HepG2 (cell line): ENCODE data around the gene ZCCHC12. TPM values are rescaled to one million over a fixed set of nuclear protein-coding genes. Genes with fewer than 3 reads are reported as not detected.

Experiments
- FOXA1 ChIP-seq, 2 experiments: fragments of 450-650 bp in 1 of 2; sonication (generic) in 1 of 2; formaldehyde crosslinking in 1 of 2; IDR thresholded peaks; 2 replicates each; pipeline versions ENCODE4 v1.4.0 to v1.6.1; 2016 to 2020; ENCODE audit warnings: missing genetic modification reagents in 1 of 2
- HOXA5 ChIP-seq: sonication (generic); formaldehyde crosslinking; IDR thresholded peaks from 2 replicates; pipeline ENCODE4 v1.4.0; 2020; ENCODE audit warnings: missing genetic modification reagents
- SIN3A ChIP-seq: IDR thresholded peaks from 2 replicates; pipeline ENCODE4 v1.6.1; 2011; ENCODE audit warnings: low read depth, mild to moderate bottlenecking, control low read depth, low read length, borderline replicate concordance
- SRSF9 ChIP-seq: fragments of 200-400 bp; formaldehyde crosslinking; IDR thresholded peaks from 2 replicates; pipeline ENCODE4 v1.6.1; 2018; ENCODE audit warnings: borderline replicate concordance, mild to moderate bottlenecking, low read depth, low read length; ENCODE audit not compliant: insufficient read depth, poor library complexity, severe bottlenecking
- THAP11 ChIP-seq: IDR thresholded peaks from 2 replicates; pipeline ENCODE4 v1.6.1; 2016; ENCODE audit warnings: missing biosample characterization, missing genetic modification reagents
- TIGD3 ChIP-seq: sonication (generic); formaldehyde crosslinking; IDR thresholded peaks from 2 replicates; pipeline ENCODE4 v1.5.1; 2020; ENCODE audit warnings: mild to moderate bottlenecking, missing genetic modification reagents, borderline replicate concordance
- ZBTB43 ChIP-seq: sonication (generic); formaldehyde crosslinking; conservative IDR thresholded peaks from 2 replicates; pipeline ENCODE4 v1.4.0; 2020; ENCODE audit warnings: missing genetic modification reagents
- ZFX ChIP-seq: sonication (generic); formaldehyde crosslinking; IDR thresholded peaks from 2 replicates; pipeline ENCODE4 v1.4.0; 2020; ENCODE audit warnings: mild to moderate bottlenecking, low read depth, missing genetic modification reagents, moderate library complexity
- ZFYVE20 ChIP-seq: sonication (generic); formaldehyde crosslinking; IDR thresholded peaks from 2 replicates; pipeline ENCODE4 v1.8.0; 2023; ENCODE audit warnings: low read depth, mild to moderate bottlenecking, moderate library complexity, missing genetic modification reagents, borderline replicate concordance
- ZNF337 ChIP-seq: sonication (generic); formaldehyde crosslinking; IDR thresholded peaks from 2 replicates; pipeline ENCODE4 v1.5.1; 2020; ENCODE audit warnings: missing genetic modification reagents, low read depth, mild to moderate bottlenecking, borderline replicate concordance
- ZNF570 ChIP-seq: sonication (generic); formaldehyde crosslinking; IDR thresholded peaks from 2 replicates; pipeline ENCODE4 v1.4.0; 2020; ENCODE audit warnings: mild to moderate bottlenecking, missing genetic modification reagents, borderline replicate concordance
- polyA plus RNA-seq, 8 experiments: library from polyadenylated mRNA; depleted of rRNA in 3 of 8; stranded (reverse) in 7 of 8; unstranded in 1 of 8; fragments of >200 nt; fragmentation: Illumina TruSeq in 4 of 8; extraction: Trizol in 4 of 8; gene quantifications; 2 replicates each; pipeline versions ENCODE4 v1.2.1 to v1.2.3, GENCODE V29; 2011 to 2016; ENCODE audit warnings: low read depth in 4 of 8, missing spikeins in 1 of 8, mixed read lengths in 1 of 8; ENCODE audit not compliant: insufficient read depth in 1 of 8
- total RNA-seq, 5 experiments: library from RNA; depleted of rRNA; stranded (reverse); fragments of >200 nt; fragmentation: Illumina TruSeq; extraction: Trizol; gene quantifications; 2 replicates each; pipeline ENCODE4 v1.2.3, GENCODE V29; 2016; ENCODE audit warnings: low read depth in 1 of 5
- TF ChIP-seq, protein P1 (sequence below): sonication (generic); formaldehyde crosslinking; IDR thresholded peaks from 2 replicates; pipeline ENCODE4 v1.9.0; 2021; ENCODE audit warnings: missing genetic modification reagents, borderline replicate concordance
- TF ChIP-seq, protein P2 (sequence below): sonication (generic); formaldehyde crosslinking; IDR thresholded peaks from one replicate; pipeline ENCODE4 v1.5.1; 2020; ENCODE audit warnings: mild to moderate bottlenecking, missing genetic modification reagents; ENCODE audit errors: not compliant biosample characterization

ZCCHC12 gene
- total and polyA plus RNA-seq, 2 of the 13 experiments (the other 11 are each of a cell fraction or from before 2014, with no cell fraction given): 0.05 to 0.20 TPM

- TF ChIP-seq, protein P1, sequence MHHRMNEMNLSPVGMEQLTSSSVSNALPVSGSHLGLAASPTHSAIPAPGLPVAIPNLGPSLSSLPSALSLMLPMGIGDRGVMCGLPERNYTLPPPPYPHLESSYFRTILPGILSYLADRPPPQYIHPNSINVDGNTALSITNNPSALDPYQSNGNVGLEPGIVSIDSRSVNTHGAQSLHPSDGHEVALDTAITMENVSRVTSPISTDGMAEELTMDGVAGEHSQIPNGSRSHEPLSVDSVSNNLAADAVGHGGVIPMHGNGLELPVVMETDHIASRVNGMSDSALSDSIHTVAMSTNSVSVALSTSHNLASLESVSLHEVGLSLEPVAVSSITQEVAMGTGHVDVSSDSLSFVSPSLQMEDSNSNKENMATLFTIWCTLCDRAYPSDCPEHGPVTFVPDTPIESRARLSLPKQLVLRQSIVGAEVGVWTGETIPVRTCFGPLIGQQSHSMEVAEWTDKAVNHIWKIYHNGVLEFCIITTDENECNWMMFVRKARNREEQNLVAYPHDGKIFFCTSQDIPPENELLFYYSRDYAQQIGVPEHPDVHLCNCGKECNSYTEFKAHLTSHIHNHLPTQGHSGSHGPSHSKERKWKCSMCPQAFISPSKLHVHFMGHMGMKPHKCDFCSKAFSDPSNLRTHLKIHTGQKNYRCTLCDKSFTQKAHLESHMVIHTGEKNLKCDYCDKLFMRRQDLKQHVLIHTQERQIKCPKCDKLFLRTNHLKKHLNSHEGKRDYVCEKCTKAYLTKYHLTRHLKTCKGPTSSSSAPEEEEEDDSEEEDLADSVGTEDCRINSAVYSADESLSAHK: no peak
- no peak for TF ChIP-seq ZBTB43
- no peak for TF ChIP-seq TIGD3 (CRISPR knock-in tag)
- TF ChIP-seq FOXA1 (IDR thresholded peaks at IDR 0.05): no peak
- no peak for TF ChIP-seq FOXA1 (CRISPR knock-in tag; IDR thresholded peaks at IDR 0.05)
- no peak for TF ChIP-seq ZNF570 (CRISPR knock-in tag)
- TF ChIP-seq ZFX (CRISPR knock-in tag): peak; percentile 46
- TF ChIP-seq HOXA5 (CRISPR knock-in tag): no peak
- TF ChIP-seq SRSF9: no peak
- TF ChIP-seq ZFYVE20 (CRISPR knock-in tag): no peak
- TF ChIP-seq, protein P2, sequence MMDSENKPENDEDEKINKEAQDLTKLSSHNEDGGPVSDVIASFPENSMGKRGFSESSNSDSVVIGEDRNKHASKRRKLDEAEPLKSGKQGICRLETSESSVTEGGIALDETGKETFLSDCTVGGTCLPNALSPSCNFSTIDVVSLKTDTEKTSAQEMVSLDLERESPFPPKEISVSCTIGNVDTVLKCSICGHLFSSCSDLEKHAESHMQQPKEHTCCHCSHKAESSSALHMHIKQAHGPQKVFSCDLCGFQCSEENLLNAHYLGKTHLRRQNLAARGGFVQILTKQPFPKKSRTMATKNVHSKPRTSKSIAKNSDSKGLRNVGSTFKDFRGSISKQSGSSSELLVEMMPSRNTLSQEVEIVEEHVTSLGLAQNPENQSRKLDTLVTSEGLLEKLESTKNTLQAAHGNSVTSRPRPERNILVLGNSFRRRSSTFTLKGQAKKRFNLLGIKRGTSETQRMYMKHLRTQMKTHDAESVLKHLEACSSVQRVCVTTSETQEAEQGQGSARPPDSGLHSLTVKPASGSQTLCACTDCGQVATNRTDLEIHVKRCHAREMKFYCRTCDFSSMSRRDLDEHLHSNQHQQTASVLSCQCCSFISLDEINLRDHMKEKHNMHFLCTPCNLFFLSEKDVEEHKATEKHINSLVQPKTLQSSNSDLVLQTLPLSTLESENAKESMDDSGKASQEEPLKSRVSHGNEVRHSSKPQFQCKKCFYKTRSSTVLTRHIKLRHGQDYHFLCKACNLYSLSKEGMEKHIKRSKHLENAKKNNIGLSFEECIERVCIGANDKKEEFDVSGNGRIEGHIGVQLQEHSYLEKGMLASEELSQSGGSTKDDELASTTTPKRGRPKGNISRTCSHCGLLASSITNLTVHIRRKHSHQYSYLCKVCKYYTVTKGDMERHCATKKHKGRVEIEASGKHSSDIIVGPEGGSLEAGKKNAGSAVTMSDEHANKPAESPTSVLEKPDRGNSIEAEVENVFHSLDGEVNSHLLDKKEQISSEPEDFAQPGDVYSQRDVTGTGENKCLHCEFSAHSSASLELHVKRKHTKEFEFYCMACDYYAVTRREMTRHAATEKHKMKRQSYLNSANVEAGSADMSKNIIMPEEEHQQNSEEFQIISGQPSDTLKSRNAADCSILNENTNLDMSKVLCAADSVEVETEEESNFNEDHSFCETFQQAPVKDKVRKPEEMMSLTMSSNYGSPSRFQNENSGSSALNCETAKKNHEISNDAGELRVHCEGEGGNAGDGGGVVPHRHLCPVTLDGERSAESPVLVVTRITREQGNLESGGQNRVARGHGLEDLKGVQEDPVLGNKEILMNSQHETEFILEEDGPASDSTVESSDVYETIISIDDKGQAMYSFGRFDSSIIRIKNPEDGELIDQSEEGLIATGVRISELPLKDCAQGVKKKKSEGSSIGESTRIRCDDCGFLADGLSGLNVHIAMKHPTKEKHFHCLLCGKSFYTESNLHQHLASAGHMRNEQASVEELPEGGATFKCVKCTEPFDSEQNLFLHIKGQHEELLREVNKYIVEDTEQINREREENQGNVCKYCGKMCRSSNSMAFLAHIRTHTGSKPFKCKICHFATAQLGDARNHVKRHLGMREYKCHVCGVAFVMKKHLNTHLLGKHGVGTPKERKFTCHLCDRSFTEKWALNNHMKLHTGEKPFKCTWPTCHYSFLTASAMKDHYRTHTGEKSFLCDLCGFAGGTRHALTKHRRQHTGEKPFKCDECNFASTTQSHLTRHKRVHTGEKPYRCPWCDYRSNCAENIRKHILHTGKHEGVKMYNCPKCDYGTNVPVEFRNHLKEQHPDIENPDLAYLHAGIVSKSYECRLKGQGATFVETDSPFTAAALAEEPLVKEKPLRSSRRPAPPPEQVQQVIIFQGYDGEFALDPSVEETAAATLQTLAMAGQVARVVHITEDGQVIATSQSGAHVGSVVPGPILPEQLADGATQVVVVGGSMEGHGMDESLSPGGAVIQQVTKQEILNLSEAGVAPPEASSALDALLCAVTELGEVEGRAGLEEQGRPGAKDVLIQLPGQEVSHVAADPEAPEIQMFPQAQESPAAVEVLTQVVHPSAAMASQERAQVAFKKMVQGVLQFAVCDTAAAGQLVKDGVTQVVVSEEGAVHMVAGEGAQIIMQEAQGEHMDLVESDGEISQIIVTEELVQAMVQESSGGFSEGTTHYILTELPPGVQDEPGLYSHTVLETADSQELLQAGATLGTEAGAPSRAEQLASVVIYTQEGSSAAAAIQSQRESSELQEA (CRISPR knock-in tag): no peak
- TF ChIP-seq SIN3A: no peak
- no peak for TF ChIP-seq ZNF337 (CRISPR knock-in tag)
- TF ChIP-seq THAP11 (CRISPR knock-in tag): peak; percentile 25; the same call in 1 of the 2 replicates
These were observed 15.8 kb downstream of the ZCCHC12 start (continued) for GRCh38 chrX:118839334-118839958.
